Hepatocyte (in vitro differentiated cells): ENCODE measurements around the gene ABCA1. TPM values are rescaled to one million over a fixed set of nuclear protein-coding genes. Genes with fewer than 3 reads are reported as not detected.

Source experiments
- DNase-seq: peaks from one replicate; pipeline ENCODE4 v3.0.0-alpha.2; 2016; ENCODE audit warnings: low spot score
- H2AFZ ChIP-seq: fragments of 200-600 bp; sonication (generic); 2 replicates; pipeline ENCODE4 v1.6.0; 2016; ENCODE audit warnings: antibody characterized with exemption, mild to moderate bottlenecking
- H3K27ac ChIP-seq: fragments of 200-600 bp; sonication (generic); 2 replicates; pipeline ENCODE4 v1.5.1; 2016; ENCODE audit warnings: mild to moderate bottlenecking
- H3K27me3 ChIP-seq: fragments of 200-600 bp; sonication (generic); 2 replicates; pipeline ENCODE4 v1.6.1; 2016
- H3K36me3 ChIP-seq: fragments of 200-600 bp; sonication (generic); replicated peaks from 2 replicates; pipeline ENCODE4 v1.5.1; 2016; ENCODE audit warnings: low read depth; ENCODE audit not compliant: insufficient read depth
- H3K4me1 ChIP-seq: fragments of 200-600 bp; sonication (generic); 2 replicates; pipeline ENCODE4 v1.5.1; 2016; ENCODE audit warnings: mild to moderate bottlenecking, moderate library complexity; ENCODE audit not compliant: insufficient read depth
- H3K4me2 ChIP-seq: fragments of 200-600 bp; sonication (generic); 2 replicates; pipeline ENCODE4 v1.6.0; 2016
- H3K4me3 ChIP-seq: fragments of 200-600 bp; sonication (generic); 2 replicates; pipeline ENCODE4 v1.5.1; 2016; ENCODE audit warnings: mild to moderate bottlenecking
- H3K79me2 ChIP-seq: fragments of 200-600 bp; sonication (generic); 2 replicates; pipeline ENCODE4 v1.6.0; 2017; ENCODE audit warnings: mild to moderate bottlenecking
- H3K9me2 ChIP-seq: fragments of 200-600 bp; sonication (generic); replicated peaks from 2 replicates; pipeline ENCODE4 v1.6.0; 2017; ENCODE audit warnings: mild to moderate bottlenecking; ENCODE audit not compliant: insufficient read depth
- H3K9me3 ChIP-seq: fragments of 200-600 bp; sonication (generic); 2 replicates; pipeline ENCODE4 v1.5.1; 2016; ENCODE audit warnings: low read depth, mild to moderate bottlenecking
- H4K20me1 ChIP-seq: fragments of 200-600 bp; sonication (generic); 2 replicates; pipeline ENCODE4 v1.6.0; 2016; ENCODE audit warnings: mild to moderate bottlenecking; ENCODE audit not compliant: insufficient read depth, poor library complexity, severe bottlenecking
- EZH2 ChIP-seq: fragments of 200-600 bp; sonication (generic); IDR thresholded peaks from 2 replicates; pipeline ENCODE4 v1.6.1; 2016; ENCODE audit warnings: antibody characterized with exemption, mild to moderate bottlenecking, borderline replicate concordance
- EZH2phosphoT487 ChIP-seq: fragments of 200-600 bp; sonication (generic); IDR thresholded peaks from one replicate; pipeline ENCODE4 v1.6.1; 2018; ENCODE audit warnings: antibody characterized with exemption, mild to moderate bottlenecking, low read depth, moderate library complexity; ENCODE audit not compliant: unreplicated experiment, severe bottlenecking
- WGBS: methylation state at CpG from one replicate; pipeline ENCODE4 v1.1.6; 2016; ENCODE audit warnings: low lambda C conversion rate; ENCODE audit errors: missing lambda C conversion rate; 5-methylcytosine and 5-hydroxymethylcytosine counted together
- polyA plus RNA-seq: library from polyadenylated mRNA; unstranded; fragments of >200 nt; fragmentation: Nextera tagmentation; extraction: Ambion mirVana; gene quantifications from 2 replicates; pipeline ENCODE4 v1.2.1, GENCODE V29; 2016
- total RNA-seq: library from RNA; depleted of rRNA; stranded (reverse); fragments of >200 nt; gene quantifications from 2 replicates; pipeline ENCODE4 v1.2.3, GENCODE V29; 2014
- TF ChIP-seq, protein P1 (sequence below): fragments of 200-600 bp; sonication (generic); IDR thresholded peaks from 2 replicates; pipeline ENCODE4 v1.5.1; 2016; ENCODE audit warnings: antibody characterized with exemption, mild to moderate bottlenecking; ENCODE audit not compliant: poor library complexity

ABCA1 gene
- total and polyA plus RNA-seq, 2 experiments from 2014 or later: 14.5 to 87.4 TPM

DNA sequence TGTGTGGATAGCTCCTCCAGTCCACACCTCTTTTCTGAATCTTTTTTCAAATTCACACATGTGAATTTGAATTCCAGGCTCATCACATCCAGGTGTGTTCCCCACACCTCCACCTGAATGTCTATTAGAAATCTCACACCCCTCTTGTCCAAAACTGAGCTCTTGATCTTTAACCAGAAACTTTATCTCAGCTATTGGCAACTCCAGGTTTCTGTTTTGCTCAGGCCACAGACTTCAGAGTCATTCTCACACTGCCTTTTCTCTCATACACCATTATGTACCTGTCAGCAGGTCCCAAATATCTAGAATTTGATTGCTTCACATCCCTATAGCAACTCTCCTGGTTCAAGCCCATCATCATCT lies 152.4 kb downstream of the ABCA1 start:
- Histone ChIP-seq H3K36me3 (no peaks in the 10 kb centered on the region), H3K27me3 (no peaks in the 10 kb centered on the region), H3K9me3 (no peaks in the 10 kb centered on the region), H3K9me2 (no peaks in the 10 kb centered on the region), H3K4me1 (no peaks in the 10 kb centered on the region), H3K27ac (no peak overlapping the region), H4K20me1 (no peaks in the 10 kb centered on the region), H3K4me3 (no peak overlapping the region), H3K79me2 (no peaks in the 10 kb centered on the region), H2AFZ (no peak overlapping the region), H3K4me2 (no peak overlapping the region)
- TF ChIP-seq EZH2 (no peak), EZH2phosphoT487 (no peak)
- TF ChIP-seq, protein P1, sequence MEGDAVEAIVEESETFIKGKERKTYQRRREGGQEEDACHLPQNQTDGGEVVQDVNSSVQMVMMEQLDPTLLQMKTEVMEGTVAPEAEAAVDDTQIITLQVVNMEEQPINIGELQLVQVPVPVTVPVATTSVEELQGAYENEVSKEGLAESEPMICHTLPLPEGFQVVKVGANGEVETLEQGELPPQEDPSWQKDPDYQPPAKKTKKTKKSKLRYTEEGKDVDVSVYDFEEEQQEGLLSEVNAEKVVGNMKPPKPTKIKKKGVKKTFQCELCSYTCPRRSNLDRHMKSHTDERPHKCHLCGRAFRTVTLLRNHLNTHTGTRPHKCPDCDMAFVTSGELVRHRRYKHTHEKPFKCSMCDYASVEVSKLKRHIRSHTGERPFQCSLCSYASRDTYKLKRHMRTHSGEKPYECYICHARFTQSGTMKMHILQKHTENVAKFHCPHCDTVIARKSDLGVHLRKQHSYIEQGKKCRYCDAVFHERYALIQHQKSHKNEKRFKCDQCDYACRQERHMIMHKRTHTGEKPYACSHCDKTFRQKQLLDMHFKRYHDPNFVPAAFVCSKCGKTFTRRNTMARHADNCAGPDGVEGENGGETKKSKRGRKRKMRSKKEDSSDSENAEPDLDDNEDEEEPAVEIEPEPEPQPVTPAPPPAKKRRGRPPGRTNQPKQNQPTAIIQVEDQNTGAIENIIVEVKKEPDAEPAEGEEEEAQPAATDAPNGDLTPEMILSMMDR: no peak
- no peak for DNase-seq

DNA sequence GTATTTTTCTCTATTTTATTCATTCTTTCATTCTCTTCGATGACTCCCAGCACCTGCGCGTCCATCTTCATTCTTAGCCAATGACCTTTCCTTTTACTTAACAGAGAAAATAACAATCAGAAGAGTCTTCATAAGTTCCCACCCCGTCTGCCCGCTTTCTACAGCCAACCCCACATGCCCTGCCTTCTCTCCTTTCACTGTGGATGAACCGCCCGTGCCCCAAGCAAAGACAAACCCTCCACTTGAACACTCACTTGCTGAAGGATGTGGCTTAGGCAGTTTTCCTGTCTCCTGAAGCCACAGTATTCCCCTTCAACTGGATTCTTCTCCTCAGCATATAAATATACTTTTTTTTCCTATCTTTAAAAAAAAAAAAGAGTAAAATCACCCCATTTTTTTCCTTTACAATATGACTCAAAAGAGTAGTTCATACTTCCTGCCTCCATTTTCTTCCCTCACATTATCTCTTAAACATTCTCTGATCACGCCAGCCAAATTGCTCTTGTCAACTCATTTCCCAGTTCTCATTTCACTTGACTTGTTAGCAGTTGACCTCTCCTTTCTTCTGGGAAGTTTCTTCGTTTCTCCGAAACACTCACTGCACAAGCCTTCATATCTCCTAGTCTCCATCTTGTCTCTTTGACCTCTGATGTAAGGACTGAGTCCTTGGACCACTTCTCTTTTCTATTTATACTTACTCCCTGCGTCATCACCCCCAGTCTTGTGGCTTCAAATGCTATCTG lies 153.0 kb downstream of the ABCA1 start:
- Histone ChIP-seq H3K27me3 (no peaks in the 10 kb centered on the region), H3K4me2 (no peak overlapping the region), H3K27ac (no peak overlapping the region), H3K4me1 (no peaks in the 10 kb centered on the region), H3K79me2 (no peaks in the 10 kb centered on the region), H4K20me1 (no peaks in the 10 kb centered on the region), H3K36me3 (no peaks in the 10 kb centered on the region), H2AFZ (no peak overlapping the region), H3K9me2 (no peaks in the 10 kb centered on the region), H3K9me3 (no peaks in the 10 kb centered on the region), H3K4me3 (no peak overlapping the region)
- no peak for TF ChIP-seq EZH2phosphoT487
- TF ChIP-seq, protein P1: no peak
- no peak for TF ChIP-seq EZH2
- WGBS: 96% methylated on average over 11 of the region's 11 CpGs
- no peak for DNase-seq

DNA sequence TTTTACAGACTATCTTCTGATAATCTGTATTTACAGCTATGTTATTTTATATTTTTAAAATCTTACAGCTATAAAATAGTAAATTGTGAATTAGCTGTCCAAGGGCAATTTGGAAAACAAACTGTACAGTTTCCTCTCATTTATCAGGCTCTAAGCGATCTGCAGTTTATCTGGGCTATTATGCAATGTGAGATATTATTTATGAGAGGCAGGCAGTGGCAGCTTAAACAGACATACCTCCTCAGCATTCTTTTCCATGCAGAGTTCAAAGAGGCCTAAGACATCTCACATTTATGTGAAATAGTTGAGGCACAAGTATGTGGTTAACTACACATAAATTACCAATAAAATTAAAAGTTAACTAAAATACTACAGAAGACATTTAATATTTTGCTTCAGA lies 153.8 kb downstream of the ABCA1 start:
- Histone ChIP-seq H3K4me3 (no peak overlapping the region), H3K9me2 (no peaks in the 10 kb centered on the region), H4K20me1 (no peaks in the 10 kb centered on the region), H3K4me2 (no peak overlapping the region), H3K27me3 (no peaks in the 10 kb centered on the region), H3K4me1 (no peaks in the 10 kb centered on the region), H3K36me3 (no peaks in the 10 kb centered on the region), H2AFZ (no peak overlapping the region), H3K9me3 (no peaks in the 10 kb centered on the region), H3K27ac (no peak overlapping the region), H3K79me2 (no peaks in the 10 kb centered on the region)
- no peak for DNase-seq
- 37% methylated on average over 1 of the region's 1 CpG for WGBS
- TF ChIP-seq EZH2phosphoT487 (no peak), EZH2 (no peak)
- TF ChIP-seq, protein P1: no peak
